HepG2 (cell line): ENCODE measurements around the gene ZNF25. TPM values are rescaled to one million over a fixed set of nuclear protein-coding genes. Genes with fewer than 3 reads are reported as not detected.

Source experiments
- ARID2 ChIP-seq: sonication (generic); formaldehyde crosslinking; IDR thresholded peaks from 2 replicates; pipeline ENCODE4 v1.8.1; 2022; ENCODE audit warnings: mild to moderate bottlenecking, missing genetic modification reagents, borderline replicate concordance
- HNF4A ChIP-seq: sonication (generic); formaldehyde crosslinking; IDR thresholded peaks from 2 replicates; pipeline ENCODE4 v1.4.0; 2020; ENCODE audit warnings: missing genetic modification reagents
- KIAA2018 ChIP-seq: sonication (generic); formaldehyde crosslinking; IDR thresholded peaks from 2 replicates; pipeline ENCODE4 v1.5.0; 2020; ENCODE audit warnings: mild to moderate bottlenecking, missing genetic modification reagents, borderline replicate concordance
- RARA ChIP-seq: IDR thresholded peaks from 2 replicates; pipeline ENCODE4 v1.6.1; 2016; ENCODE audit warnings: missing genetic modification reagents, missing compliant biosample characterization
- SMC3 ChIP-seq: IDR thresholded peaks from 2 replicates; pipeline ENCODE4 v1.6.1; 2011; ENCODE audit warnings: low read length, improper control_type of control experiment
- ZNF337 ChIP-seq: sonication (generic); formaldehyde crosslinking; IDR thresholded peaks from 2 replicates; pipeline ENCODE4 v1.5.1; 2020; ENCODE audit warnings: missing genetic modification reagents, low read depth, mild to moderate bottlenecking, borderline replicate concordance
- ZNF646 ChIP-seq: sonication (generic); formaldehyde crosslinking; IDR thresholded peaks from 2 replicates; pipeline ENCODE4 v1.9.0; 2021; ENCODE audit warnings: mild to moderate bottlenecking, missing genetic modification reagents
- polyA plus RNA-seq, 8 experiments: library from polyadenylated mRNA; depleted of rRNA in 3 of 8; stranded (reverse) in 7 of 8; unstranded in 1 of 8; fragments of >200 nt; fragmentation: Illumina TruSeq in 4 of 8; extraction: Trizol in 4 of 8; gene quantifications; 2 replicates each; pipeline versions ENCODE4 v1.2.1 to v1.2.3, GENCODE V29; 2011 to 2016; ENCODE audit warnings: low read depth in 4 of 8, missing spikeins in 1 of 8, mixed read lengths in 1 of 8; ENCODE audit not compliant: insufficient read depth in 1 of 8
- total RNA-seq, 5 experiments: library from RNA; depleted of rRNA; stranded (reverse); fragments of >200 nt; fragmentation: Illumina TruSeq; extraction: Trizol; gene quantifications; 2 replicates each; pipeline ENCODE4 v1.2.3, GENCODE V29; 2016; ENCODE audit warnings: low read depth in 1 of 5
- TF ChIP-seq, protein P1 (sequence below): sonication (generic); IDR thresholded peaks from 2 replicates; pipeline ENCODE4 v1.6.1; 2016; ENCODE audit warnings: low read depth, borderline replicate concordance
- TF ChIP-seq, protein P2 (sequence below): sonication (generic); formaldehyde crosslinking; conservative IDR thresholded peaks from 2 replicates; pipeline ENCODE4 v1.4.0; 2020; ENCODE audit warnings: missing genetic modification reagents

Gene ZNF25
- total and polyA plus RNA-seq, 2 of the 13 experiments (the other 11 are each of a cell fraction or from before 2014, with no cell fraction given): 1.4 to 1.5 TPM

- TF ChIP-seq ZNF646 (peak; percentile 33; the same call in 1 of the 2 replicates), ARID2 (CRISPR knock-in tag) (0 out of 2 replicates have a peak, but pooled peaks have one; percentile 31), KIAA2018 (CRISPR knock-in tag) (0 out of 2 replicates have a peak, but pooled peaks have one; percentile 77), HNF4A (CRISPR knock-in tag) (no peak), SMC3 (peak; percentile 51), ZNF337 (no peak), RARA (CRISPR knock-in tag) (peak; percentile 12; the same call in 1 of the 2 replicates)
- TF ChIP-seq, protein P1, sequence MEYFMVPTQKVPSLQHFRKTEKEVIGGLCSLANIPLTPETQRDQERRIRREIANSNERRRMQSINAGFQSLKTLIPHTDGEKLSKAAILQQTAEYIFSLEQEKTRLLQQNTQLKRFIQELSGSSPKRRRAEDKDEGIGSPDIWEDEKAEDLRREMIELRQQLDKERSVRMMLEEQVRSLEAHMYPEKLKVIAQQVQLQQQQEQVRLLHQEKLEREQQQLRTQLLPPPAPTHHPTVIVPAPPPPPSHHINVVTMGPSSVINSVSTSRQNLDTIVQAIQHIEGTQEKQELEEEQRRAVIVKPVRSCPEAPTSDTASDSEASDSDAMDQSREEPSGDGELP: peak; percentile 33; the same call in 1 of the 2 replicates
- TF ChIP-seq, protein P2, sequence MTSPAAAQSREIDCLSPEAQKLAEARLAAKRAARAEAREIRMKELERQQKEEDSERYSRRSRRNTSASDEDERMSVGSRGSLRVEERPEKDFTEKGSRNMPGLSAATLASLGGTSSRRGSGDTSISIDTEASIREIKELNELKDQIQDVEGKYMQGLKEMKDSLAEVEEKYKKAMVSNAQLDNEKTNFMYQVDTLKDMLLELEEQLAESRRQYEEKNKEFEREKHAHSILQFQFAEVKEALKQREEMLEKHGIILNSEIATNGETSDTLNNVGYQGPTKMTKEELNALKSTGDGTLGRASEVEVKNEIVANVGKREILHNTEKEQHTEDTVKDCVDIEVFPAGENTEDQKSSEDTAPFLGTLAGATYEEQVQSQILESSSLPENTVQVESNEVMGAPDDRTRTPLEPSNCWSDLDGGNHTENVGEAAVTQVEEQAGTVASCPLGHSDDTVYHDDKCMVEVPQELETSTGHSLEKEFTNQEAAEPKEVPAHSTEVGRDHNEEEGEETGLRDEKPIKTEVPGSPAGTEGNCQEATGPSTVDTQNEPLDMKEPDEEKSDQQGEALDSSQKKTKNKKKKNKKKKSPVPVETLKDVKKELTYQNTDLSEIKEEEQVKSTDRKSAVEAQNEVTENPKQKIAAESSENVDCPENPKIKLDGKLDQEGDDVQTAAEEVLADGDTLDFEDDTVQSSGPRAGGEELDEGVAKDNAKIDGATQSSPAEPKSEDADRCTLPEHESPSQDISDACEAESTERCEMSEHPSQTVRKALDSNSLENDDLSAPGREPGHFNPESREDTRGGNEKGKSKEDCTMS (CRISPR knock-in tag): no peak
Observed at GRCh38 chr10:37976091-37976879, at the start of gene ZNF25 (continued).
